Measurements from ENCODE around the gene ZNF618.
A peak's percentile ranks its signal among the peaks of the same experiment; 100 is the strongest.

ZNF618 gene

DNA sequence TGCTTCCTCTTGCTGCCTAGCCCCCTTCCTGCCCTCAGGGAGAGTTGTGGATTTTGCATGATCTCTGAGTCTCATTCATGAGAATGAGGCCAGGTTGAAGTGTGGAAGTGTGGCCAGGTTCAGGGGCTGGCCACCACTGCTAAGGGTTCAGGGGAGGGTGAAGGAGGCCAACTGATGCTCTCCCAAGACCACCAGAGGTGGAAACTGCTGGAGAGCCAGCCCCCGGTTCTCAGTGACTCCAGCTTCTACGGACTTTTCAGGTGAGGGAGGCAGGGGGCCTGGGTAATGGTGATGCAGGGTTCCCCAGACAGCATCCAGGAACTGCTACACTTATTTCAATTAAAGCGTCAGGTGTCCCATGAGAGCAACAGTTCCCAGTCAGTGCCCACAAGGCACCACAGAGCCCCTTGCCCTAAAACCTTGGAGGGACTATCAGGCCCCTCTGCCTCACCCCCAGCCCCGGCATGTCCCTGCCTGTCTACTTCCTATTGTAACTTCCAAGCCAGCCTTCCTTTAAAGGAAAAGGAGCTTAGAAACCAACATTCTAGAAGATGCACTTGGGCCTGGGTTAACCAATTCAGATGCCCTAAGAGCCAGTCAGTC, 151.9 kb downstream of the ZNF618 start:
- peaks cover 91% of the 10 kb centered on the region for H3K36me3 ChIP-seq
- peak overlapping the region; percentile 78 for H3K27ac ChIP-seq
- peak overlapping the region; percentile 46 for H3K9ac ChIP-seq
- H3K27me3 ChIP-seq = no peaks in the 10 kb centered on the region
- H4K20me1 ChIP-seq = no peaks in the 10 kb centered on the region
- H3K4me3 ChIP-seq = no peak overlapping the region
- no peak for TF ChIP-seq Cebpa-rat (IDR thresholded peaks at IDR 0.05)
- H3K9me3 ChIP-seq = peaks cover 26% of the 10 kb centered on the region
- H3K4me2 ChIP-seq = peak overlapping the region; percentile 78
- H3K4me1 ChIP-seq = peaks cover 67% of the 10 kb centered on the region

DNA sequence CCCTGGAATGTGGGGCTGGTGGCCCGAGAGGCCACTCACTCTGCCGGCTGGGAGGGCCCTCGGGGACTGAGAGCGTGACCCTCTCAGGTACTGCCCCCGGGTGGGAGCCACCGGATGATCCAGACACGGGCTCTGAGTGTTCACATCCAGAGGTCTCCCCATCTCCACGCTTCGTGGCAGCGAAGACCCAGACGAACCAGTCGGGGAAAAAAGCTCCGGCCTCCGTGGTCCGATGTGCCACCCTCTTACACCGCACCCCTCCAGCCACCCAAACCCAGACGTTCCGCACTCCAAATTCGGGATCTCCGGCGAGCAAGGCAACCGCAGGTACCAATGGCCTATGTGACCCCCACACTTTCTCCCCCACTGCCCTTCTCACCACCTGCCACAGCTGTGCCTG, 152.5 kb downstream of the ZNF618 start:
- Histone ChIP-seq H3K27me3 (no peaks in the 10 kb centered on the region), H3K4me1 (peaks cover 69% of the 10 kb centered on the region)

DNA sequence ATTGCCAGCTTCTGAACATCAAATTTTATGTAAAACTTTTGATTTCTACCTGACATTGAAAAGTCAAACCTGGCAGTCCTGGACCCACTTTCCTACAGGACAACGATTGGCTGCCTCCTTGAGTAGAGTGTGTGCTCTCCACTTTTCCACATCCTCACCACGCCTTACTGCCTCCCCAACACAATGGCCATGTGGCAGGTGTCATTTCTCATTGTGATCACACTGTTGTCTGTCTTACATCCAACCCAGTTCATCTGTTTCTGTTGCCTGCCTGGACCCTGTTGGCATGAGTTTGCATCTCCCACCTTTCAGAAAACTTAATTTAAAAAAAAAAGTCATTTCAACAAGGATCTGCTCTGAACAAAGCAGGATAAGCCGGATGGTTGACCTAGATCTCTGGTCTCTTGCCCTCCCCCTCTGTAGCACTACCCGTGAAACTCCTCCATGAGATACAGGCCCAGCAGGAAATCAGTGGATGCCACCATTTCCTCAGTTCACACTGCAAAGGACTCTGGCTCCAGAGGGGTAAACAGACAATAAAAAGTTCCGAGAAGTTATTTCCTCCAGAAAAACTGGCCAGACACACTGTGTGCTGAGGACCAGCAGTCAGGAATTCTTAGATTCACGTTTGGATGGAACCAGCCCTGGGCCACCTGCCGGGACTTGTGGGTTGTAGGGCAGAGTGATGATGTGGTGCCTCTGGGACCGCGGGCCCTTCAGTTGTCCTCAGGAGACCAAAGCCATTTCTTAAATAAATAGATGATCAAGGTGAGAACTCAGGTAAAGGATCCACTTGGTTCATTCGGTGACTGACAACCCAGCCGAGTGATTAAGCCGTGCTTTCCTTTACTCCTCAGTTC, 153.4 kb downstream of the ZNF618 start:
- peaks cover 16% of the 10 kb centered on the region for H3K9me3 ChIP-seq

More for the DNA sequence above, 152.5 kb downstream of the ZNF618 start:
- Histone ChIP-seq H3K27ac (peak overlapping the region; percentile 78; the same call in 1 of the 2 replicates), H4K20me1 (no peaks in the 10 kb centered on the region), H3K4me2 (peak overlapping the region; percentile 78), H3K9me3 (peaks cover 24% of the 10 kb centered on the region), H3K36me3 (peaks cover 94% of the 10 kb centered on the region), H3K4me3 (no peak overlapping the region), H3K9ac (0 out of 2 replicates have a peak overlapping the region, but pooled peaks have one; percentile 21)
- TF ChIP-seq Cebpa-rat (IDR thresholded peaks at IDR 0.05) = no peak

DNA sequence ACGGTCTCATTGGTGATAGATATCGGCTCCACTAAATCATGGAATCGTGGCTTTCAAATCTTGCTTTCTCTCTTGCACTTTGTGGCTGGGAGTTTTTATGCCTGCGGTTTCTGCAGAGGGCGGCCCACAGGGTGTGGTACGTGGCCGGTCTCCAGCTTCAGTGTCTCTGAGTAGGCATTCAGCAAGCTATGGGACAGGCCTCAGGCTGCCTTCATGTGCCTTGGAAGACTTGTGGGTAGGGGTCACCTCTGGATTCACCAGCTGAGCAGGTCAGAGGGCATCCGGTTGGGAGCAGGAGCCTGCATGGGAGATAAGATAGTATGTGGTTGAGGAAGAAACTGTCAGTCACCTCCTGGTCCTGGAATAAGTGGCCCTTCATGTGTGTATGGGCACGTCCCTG, 154.3 kb downstream of the ZNF618 start:
- H3K36me3 ChIP-seq = peaks cover 94% of the 10 kb centered on the region
- no peak overlapping the region for H3K9ac ChIP-seq
- 0 out of 2 replicates have a peak, but pooled peaks cover 8% of the 10 kb centered on the region for H3K9me3 ChIP-seq
- H3K4me1 ChIP-seq = peaks cover 86% of the 10 kb centered on the region
- H4K20me1 ChIP-seq = no peaks in the 10 kb centered on the region
- H3K27me3 ChIP-seq = no peaks in the 10 kb centered on the region
- H3K27ac ChIP-seq = no peak overlapping the region
- no peak for TF ChIP-seq Cebpa-rat (IDR thresholded peaks at IDR 0.05)
- H3K4me3 ChIP-seq = no peak overlapping the region
- no peak overlapping the region for H3K4me2 ChIP-seq

More for the DNA sequence above, 153.4 kb downstream of the ZNF618 start:
- Histone ChIP-seq H3K27me3 (no peaks in the 10 kb centered on the region), H3K27ac (peak overlapping the region; percentile 78), H3K4me1 (peaks cover 78% of the 10 kb centered on the region), H3K36me3 (peaks cover 94% of the 10 kb centered on the region), H3K4me2 (peak overlapping the region; percentile 78), H3K9ac (no peak overlapping the region), H3K4me3 (no peak overlapping the region), H4K20me1 (no peaks in the 10 kb centered on the region)
- TF ChIP-seq Cebpa-rat (IDR thresholded peaks at IDR 0.05) = no peak

DNA sequence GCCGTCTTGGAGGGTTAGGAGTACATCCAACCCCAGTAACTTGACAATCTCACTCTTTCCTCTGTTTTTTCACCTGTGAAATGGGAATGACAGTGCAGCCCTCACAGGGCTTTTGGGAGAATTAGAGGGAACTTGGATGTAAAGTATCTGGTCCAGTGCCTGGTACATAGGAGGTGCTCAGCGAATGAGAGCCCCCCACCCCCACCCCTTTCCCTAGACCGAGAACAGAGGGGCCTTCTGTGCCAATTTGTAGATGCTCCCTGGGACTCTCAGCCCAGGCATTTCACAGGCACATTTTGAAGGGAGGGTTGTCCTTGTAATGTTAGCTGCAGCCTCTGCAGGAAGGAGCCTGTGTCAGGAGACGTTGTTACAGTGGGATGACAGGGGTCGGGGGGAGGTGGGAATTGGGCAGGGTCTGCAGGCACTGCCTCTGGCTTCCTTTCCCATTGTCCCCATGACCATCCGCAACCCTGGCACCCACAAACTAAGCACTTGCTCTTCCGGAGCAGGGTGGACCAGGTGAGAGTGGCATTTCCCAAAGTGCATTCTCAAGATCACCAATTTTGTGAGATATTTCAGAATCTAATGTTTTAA, 155.0 kb downstream of the ZNF618 start:
- H3K9ac ChIP-seq = no peak overlapping the region
- H3K4me1 ChIP-seq = peaks cover 87% of the 10 kb centered on the region
- no peaks in the 10 kb centered on the region for H4K20me1 ChIP-seq
- H3K27ac ChIP-seq = no peak overlapping the region
- no peak overlapping the region for H3K4me3 ChIP-seq
- H3K9me3 ChIP-seq = 0 out of 2 replicates have a peak, but pooled peaks cover 4% of the 10 kb centered on the region
- peaks cover 94% of the 10 kb centered on the region for H3K36me3 ChIP-seq
- H3K27me3 ChIP-seq = no peaks in the 10 kb centered on the region
- TF ChIP-seq Cebpa-rat (IDR thresholded peaks at IDR 0.05) = no peak
- no peak overlapping the region for H3K4me2 ChIP-seq

DNA sequence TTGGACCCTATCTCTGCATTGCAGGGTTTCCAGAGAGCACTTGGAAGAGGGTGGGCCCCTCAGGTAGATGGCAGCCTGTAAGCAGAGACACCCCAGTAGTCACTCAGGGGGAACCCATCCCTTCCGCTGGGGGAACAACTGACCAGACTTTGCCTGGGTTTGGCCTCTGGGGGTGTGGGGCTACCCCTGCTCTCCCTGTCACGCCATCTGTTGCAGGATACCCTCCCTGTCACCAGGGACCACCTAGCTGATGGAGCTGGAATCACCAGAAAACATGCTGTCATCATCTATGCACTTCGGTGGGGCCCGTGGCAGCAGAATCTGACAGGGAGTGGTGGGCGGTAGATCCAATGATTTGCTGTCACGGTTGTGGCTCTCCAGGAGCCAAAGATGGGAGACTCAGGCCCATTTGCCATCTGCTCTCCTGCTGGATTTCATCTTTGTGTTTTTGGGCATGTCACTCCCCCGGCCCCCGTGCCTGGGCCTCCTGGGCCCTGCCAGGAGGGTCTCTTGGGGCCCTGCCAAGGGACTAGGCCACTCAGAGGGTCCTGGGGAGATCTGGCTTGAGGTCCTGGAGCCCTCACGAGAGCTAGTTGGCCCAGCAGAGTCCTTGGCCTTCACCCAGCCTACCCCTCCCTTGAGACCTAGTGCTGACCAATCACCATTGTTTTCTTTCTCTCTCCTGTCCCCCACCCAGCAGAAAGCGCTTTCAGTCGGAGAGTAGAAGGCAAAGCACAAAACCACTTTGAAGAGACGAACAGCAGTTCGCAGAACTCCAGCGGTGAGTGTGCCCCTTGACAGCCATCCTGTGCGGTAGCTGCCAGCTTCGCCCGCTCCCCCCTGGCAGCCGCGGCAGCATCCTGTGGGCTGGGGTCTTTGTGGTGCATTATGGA, 156.1 kb downstream of the ZNF618 start:
- Histone ChIP-seq H3K4me2 (peak overlapping the region; percentile 36), H3K4me1 (peaks cover 76% of the 10 kb centered on the region), H3K9ac (no peak overlapping the region), H3K4me3 (no peak overlapping the region), H3K27ac (peak overlapping the region; percentile 66), H4K20me1 (no peaks in the 10 kb centered on the region), H3K36me3 (peaks cover 100% of the 10 kb centered on the region), H3K27me3 (no peaks in the 10 kb centered on the region), H3K9me3 (0 out of 2 replicates have a peak, but pooled peaks cover 4% of the 10 kb centered on the region)
- no peak for TF ChIP-seq Cebpa-rat (IDR thresholded peaks at IDR 0.05)

DNA sequence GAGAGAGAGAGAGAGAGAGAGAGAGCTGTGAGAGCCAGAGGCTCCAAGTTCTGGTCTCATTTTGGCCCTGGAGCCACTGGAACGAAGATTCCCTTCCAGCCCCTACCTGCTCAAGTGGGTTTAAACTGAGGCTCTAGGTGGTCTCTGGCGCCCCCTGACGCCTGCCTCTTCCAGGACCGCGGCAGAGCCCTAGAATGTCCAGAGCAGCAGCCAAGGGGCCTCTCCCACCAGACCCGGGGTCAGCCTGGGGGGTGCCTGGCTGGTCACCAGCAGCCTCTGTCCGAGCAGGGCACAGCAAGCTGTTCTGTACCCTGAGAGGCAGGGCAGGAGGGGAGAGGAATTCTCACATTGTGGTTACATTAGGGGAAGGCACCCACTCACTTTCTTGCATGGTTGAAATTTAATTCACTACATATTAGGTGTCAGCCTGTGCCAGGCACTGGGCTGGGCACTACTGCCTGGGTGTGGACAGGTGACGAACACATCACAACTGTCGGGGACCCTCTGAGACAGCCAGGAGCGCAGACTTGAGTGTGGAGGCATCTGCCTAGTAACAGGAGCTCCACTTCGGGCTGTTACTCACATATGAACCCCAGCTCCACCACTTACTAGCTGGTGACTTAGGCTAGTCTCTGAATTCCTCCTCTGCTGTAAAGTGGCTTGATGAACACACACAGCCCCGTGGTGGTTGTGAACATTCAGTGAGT, 157.4 kb downstream of the ZNF618 start:
- peaks cover 100% of the 10 kb centered on the region for H3K36me3 ChIP-seq
- no peak overlapping the region for H3K4me3 ChIP-seq
- peaks cover 69% of the 10 kb centered on the region for H3K4me1 ChIP-seq
- no peak for TF ChIP-seq Cebpa-rat (IDR thresholded peaks at IDR 0.05)
- no peaks in the 10 kb centered on the region for H4K20me1 ChIP-seq
- no peak overlapping the region for H3K4me2 ChIP-seq
- H3K27ac ChIP-seq = peak overlapping the region; percentile 56
- 0 out of 2 replicates have a peak, but pooled peaks cover 2% of the 10 kb centered on the region for H3K9me3 ChIP-seq
- H3K27me3 ChIP-seq = no peaks in the 10 kb centered on the region
- H3K9ac ChIP-seq = 0 out of 2 replicates have a peak overlapping the region, but pooled peaks have one; percentile 7

DNA sequence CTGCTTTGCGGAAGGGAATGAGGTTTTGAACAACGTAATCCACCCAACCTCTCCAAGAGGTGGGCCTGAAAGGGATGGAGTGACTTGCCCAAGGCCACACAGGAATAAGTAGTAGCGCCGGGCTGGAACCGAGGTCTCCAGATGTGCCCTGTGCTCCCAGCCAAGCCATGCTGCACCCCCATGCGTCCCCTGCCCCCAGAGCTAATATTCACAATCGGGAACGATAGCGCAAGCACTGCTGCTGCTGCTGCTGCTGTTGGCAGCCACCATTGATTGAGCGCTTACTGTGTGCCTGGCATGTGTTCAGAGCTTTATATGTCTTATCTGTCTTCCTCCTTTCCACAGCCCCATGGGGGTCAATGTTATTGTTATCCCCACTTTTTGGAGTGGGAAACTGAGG, 158.1 kb downstream of the ZNF618 start:
- no peak for TF ChIP-seq Cebpa-rat (IDR thresholded peaks at IDR 0.05)
- no peaks in the 10 kb centered on the region for H3K9me3 ChIP-seq
- peaks cover 62% of the 10 kb centered on the region for H3K4me1 ChIP-seq
- H3K9ac ChIP-seq = 0 out of 2 replicates have a peak overlapping the region, but pooled peaks have one; percentile 48
- peak overlapping the region; percentile 36; the same call in 1 of the 2 replicates for H3K4me2 ChIP-seq
- H3K36me3 ChIP-seq = peaks cover 100% of the 10 kb centered on the region
- peak overlapping the region; percentile 70 for H3K27ac ChIP-seq
- no peak overlapping the region for H3K4me3 ChIP-seq
- no peaks in the 10 kb centered on the region for H4K20me1 ChIP-seq
- H3K27me3 ChIP-seq = no peaks in the 10 kb centered on the region

Measured in BLaER1 (cell line).